Measurements from ENCODE around the gene CASKIN1. TPM values are rescaled to one million over a fixed set of nuclear protein-coding genes. Genes with fewer than 3 reads are reported as not detected.

CASKIN1 gene
- polyA plus RNA-seq, 3 donors = not detected

DNA sequence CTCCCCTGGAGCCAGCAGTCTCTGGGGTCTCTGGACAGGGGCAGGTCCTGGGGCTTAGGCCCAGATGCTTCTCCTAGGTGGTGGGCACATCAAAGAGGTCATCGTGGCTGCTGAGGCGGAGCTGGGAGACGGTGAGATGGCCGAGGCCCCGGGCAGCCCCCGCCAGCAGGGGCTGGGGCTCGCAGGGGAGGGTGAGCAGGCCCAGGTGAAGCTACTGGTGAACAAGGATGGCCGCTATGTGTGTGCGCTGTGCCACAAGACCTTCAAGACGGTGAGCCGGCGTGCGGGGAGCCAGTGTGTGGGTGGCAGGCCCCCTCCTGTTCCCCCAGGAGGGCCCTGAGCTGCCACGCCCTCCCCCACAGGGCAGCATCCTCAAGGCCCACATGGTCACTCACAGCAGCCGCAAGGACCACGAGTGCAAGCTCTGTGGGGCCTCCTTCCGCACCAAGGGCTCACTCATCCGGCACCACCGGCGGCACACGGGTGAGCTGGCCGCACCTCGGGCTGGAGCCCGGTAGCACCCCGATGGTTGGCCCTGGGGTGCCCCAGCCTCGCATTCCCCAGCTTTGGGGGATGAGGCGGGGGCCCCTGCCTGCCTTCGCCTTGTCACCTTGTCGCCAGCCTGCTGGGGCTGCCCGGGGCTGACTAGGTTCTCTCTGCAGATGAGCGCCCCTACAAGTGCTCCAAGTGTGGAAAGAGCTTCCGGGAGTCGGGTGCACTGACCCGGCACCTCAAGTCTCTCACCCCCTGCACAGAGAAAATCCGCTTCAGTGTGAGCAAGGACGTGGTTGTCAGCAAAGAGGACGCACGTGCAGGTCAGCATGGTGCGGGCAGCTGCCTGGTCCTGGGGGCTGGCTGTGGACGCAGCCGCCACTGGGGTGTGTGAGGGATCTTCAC, 35.9 kb upstream of the CASKIN1 start:
- Histone ChIP-seq H3K79me2 (ENCODE audit: insufficient read depth, low read length) (peaks cover 6% of the 10 kb centered on the region), H4K20me1 (ENCODE audit: insufficient read depth, low read length) (peaks cover 18% of the 10 kb centered on the region), H3K4me3 (replicated peaks in 1 of 3; ENCODE audit: low read depth in 2 of 3, low read length in 3 of 3) (no peak overlapping the region), H3K9ac (ENCODE audit: insufficient read depth, low read length, poor library complexity, severe bottlenecking) (no peak overlapping the region), H2AFZ (ENCODE audit: insufficient read depth, low read depth, low read length, poor library complexity, severe bottlenecking) (no peak overlapping the region), H3K9me3 (replicated peaks in 1 of 2; ENCODE audit: control insufficient read depth in 1 of 2, insufficient read depth in 1 of 2, low read length in 2 of 2) (no peaks in the 10 kb centered on the region), H3K4me1 (ENCODE audit: control insufficient read depth in 1 of 2, insufficient read depth in 2 of 2, low read length in 2 of 2) (peaks cover 5 to 6% of the 10 kb centered on the region in 2 donors), H3K36me3 (replicated peaks in 1 of 2; ENCODE audit: control insufficient read depth in 1 of 2, insufficient read depth in 2 of 2, low read length in 2 of 2) (peaks cover 72 to 79% of the 10 kb centered on the region in 2 donors), H3K4me2 (replicated peaks; ENCODE audit: extremely low read depth, low read length, poor library complexity, severe bottlenecking) (no peak overlapping the region), H3K27me3 (ENCODE audit: control insufficient read depth in 2 of 2, insufficient read depth in 2 of 2, low read length in 2 of 2) (peaks cover 12 to 22% of the 10 kb centered on the region in 2 donors), H3K27ac (ENCODE audit: low read depth in 1 of 2, low read length in 2 of 2) (no peak overlapping the region)
- no peak for DNase-seq
- TF ChIP-seq, protein P1, sequence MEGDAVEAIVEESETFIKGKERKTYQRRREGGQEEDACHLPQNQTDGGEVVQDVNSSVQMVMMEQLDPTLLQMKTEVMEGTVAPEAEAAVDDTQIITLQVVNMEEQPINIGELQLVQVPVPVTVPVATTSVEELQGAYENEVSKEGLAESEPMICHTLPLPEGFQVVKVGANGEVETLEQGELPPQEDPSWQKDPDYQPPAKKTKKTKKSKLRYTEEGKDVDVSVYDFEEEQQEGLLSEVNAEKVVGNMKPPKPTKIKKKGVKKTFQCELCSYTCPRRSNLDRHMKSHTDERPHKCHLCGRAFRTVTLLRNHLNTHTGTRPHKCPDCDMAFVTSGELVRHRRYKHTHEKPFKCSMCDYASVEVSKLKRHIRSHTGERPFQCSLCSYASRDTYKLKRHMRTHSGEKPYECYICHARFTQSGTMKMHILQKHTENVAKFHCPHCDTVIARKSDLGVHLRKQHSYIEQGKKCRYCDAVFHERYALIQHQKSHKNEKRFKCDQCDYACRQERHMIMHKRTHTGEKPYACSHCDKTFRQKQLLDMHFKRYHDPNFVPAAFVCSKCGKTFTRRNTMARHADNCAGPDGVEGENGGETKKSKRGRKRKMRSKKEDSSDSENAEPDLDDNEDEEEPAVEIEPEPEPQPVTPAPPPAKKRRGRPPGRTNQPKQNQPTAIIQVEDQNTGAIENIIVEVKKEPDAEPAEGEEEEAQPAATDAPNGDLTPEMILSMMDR (IDR thresholded peaks at IDR 0.05) = no peak
- 95% methylated on average over 27 of the region's 41 CpGs for WGBS (ENCODE audit: insufficient coverage)
- Mint-ChIP-seq H3K36me3 (peaks cover 55 to 74% of the 10 kb centered on the region in 2 donors), H3K4me1 (peaks cover 5% of the 10 kb centered on the region), H3K4me3 (no peak overlapping the region), H3K27ac (peak overlapping the region in 1 of 7 donors; percentile 66), H3K9me3 (peaks cover 0 to 6% (median 0%) of the 10 kb centered on the region in 7 donors), H3K27me3 (ENCODE audit: low read depth in 3 of 3) (peaks cover 21 to 28% (median 22%) of the 10 kb centered on the region in 3 donors)
- intact Hi-C loops (cut with micrococcal nuclease) = no loop called here

DNA sequence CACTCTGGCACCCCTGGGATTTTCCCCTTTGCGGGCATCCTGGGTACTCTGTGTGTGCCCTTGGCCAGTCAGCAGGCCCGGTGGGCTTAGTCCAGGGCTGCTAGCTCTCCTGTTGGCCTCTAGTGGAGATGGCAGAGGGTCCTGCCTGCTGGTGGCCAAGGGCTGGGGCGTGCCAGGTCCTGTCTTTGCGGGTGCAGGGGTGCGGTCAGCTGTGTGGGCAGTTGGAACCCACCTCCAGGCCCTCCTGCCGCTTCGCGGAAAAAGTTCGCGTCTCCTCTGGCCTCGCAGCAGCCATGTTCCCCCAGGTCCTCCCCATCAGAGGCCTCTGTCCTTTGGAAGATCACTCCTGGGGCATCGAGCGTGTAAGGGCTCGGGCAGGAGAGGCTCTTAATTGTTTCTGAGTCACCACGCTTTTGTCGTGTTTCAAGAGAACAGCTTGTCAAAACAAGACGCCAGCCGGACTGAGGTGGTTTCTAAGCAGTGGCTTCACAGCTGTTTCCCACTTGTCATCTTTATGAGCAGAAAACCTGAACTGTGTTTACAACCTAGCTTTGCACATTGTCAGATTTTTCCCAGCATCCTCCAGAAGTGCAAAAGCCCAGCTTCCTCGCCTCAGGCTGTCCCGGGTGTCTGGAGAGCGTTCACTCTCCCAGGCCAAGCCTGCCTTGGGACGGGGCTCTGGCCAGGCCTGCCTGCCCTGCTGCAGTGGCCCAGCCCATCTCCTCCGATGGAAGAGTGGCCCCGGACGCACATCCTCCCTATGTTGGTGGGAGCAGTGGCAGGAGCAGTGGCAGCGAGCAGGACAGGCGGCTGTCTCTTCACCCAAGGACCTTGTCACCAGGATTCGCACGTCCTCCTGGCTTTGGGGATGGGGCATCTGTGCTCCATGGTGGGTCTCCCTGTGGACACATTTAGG, 34.9 kb upstream of the CASKIN1 start:
- no peak overlapping the region for H3K4me3 Mint-ChIP-seq
- intact Hi-C loops (cut with micrococcal nuclease) = no loop called here

More for the DNA sequence above, 34.9 kb upstream of the CASKIN1 start:
- WGBS (ENCODE audit: insufficient coverage) = 96% methylated on average over 26 of the region's 29 CpGs
- Histone ChIP-seq H3K27ac (ENCODE audit: low read depth in 1 of 2, low read length in 2 of 2) (no peak overlapping the region), H3K36me3 (replicated peaks in 1 of 2; ENCODE audit: control insufficient read depth in 1 of 2, insufficient read depth in 2 of 2, low read length in 2 of 2) (peaks cover 72 to 84% of the 10 kb centered on the region in 2 donors), H2AFZ (ENCODE audit: insufficient read depth, low read depth, low read length, poor library complexity, severe bottlenecking) (no peak overlapping the region), H3K4me2 (replicated peaks; ENCODE audit: extremely low read depth, low read length, poor library complexity, severe bottlenecking) (no peak overlapping the region), H3K4me3 (replicated peaks in 1 of 3; ENCODE audit: low read depth in 2 of 3, low read length in 3 of 3) (no peak overlapping the region), H3K9ac (ENCODE audit: insufficient read depth, low read length, poor library complexity, severe bottlenecking) (no peak overlapping the region), H3K4me1 (ENCODE audit: control insufficient read depth in 1 of 2, insufficient read depth in 2 of 2, low read length in 2 of 2) (peaks cover 0 to 3% of the 10 kb centered on the region in 2 donors), H3K79me2 (ENCODE audit: insufficient read depth, low read length) (peaks cover 15% of the 10 kb centered on the region), H3K9me3 (replicated peaks in 1 of 2; ENCODE audit: control insufficient read depth in 1 of 2, insufficient read depth in 1 of 2, low read length in 2 of 2) (no peaks in the 10 kb centered on the region), H3K27me3 (ENCODE audit: control insufficient read depth in 2 of 2, insufficient read depth in 2 of 2, low read length in 2 of 2) (peaks cover 3 to 11% of the 10 kb centered on the region in 2 donors), H4K20me1 (ENCODE audit: insufficient read depth, low read length) (peaks cover 22% of the 10 kb centered on the region)
- peaks cover 57 to 80% of the 10 kb centered on the region in 2 donors for H3K36me3 Mint-ChIP-seq
- peaks cover 0 to 6% (median 0%) of the 10 kb centered on the region in 7 donors for H3K9me3 Mint-ChIP-seq
- no peak for DNase-seq
- TF ChIP-seq, protein P1 (IDR thresholded peaks at IDR 0.05) = no peak
- peak overlapping the region in 1 of 7 donors; percentile 57 for H3K27ac Mint-ChIP-seq
- peaks cover 13 to 18% (median 13%) of the 10 kb centered on the region in 3 donors for H3K27me3 Mint-ChIP-seq (ENCODE audit: low read depth in 3 of 3)
- H3K4me1 Mint-ChIP-seq = peaks cover 11% of the 10 kb centered on the region

Measured in CD14-positive monocyte (primary cell).